Measurements from ENCODE around the gene CCDC110.
A peak's percentile ranks its signal among the peaks of the same experiment; 100 is the strongest.
"Not testable (repeated sequence)": the region's sequence is repeated elsewhere in the genome, so short reads cannot be mapped to it uniquely, and the experiment has no call there.

The CCDC110 gene

GRCh38 chr4:185471235-185472102 lies at the start of gene CCDC110:
Gene CCDC110, minus strand, starts transcription at chr4:185471733. Its CDS starts 50 bp downstream, at chr4:185471683.
- peak; percentile 86 to 89 (median 88) for DNase-seq

DNA sequence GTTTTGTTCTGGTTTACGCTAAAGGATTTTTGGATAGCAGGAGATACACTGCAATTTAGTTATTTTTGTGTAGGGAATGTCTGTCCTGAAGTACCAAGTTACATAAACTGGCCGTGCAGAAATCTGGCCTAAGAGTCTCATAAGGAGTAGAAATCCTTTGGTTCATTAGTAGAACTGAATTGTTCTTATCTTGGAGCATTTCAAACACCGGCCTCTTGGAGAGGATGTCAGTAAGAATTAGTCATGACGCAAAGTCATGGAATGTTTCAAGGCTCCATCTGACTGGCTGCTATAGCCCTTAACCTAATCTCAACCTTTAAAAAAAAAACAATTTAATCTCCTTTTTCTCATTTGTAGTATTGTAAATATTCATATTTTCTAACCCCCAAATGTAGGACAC lies 48.6 kb upstream of the CCDC110 start:
- no peak for DNase-seq

- DNase-seq: no peak
Observed at GRCh38 chr4:185518494-185518893, 47.0 kb upstream of the CCDC110 start.

DNA sequence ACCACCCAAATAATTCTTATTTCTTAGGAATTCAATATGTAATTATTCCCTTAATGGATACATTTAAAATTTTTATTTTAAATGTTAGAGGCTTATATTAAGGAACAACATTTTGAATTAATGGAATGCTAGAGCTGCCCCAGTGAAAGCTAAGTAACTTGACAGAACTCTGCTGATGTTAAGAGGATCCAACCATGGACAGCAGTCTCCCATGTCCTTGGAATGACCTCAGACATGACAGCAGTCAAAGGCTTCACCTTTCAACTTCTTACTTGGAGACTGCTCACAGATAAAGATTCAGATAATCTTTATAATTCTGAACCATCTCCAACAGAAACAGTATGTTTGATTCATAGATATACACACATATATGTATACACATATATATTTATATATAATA lies 46.5 kb upstream of the CCDC110 start:
- no peak for DNase-seq

GRCh38 chr4:185515248-185515647 lies 43.7 kb upstream of the CCDC110 start:
- no peak for DNase-seq

GRCh38 chr4:185514182-185514697 lies 42.7 kb upstream of the CCDC110 start:
- DNase-seq: no peak

DNA sequence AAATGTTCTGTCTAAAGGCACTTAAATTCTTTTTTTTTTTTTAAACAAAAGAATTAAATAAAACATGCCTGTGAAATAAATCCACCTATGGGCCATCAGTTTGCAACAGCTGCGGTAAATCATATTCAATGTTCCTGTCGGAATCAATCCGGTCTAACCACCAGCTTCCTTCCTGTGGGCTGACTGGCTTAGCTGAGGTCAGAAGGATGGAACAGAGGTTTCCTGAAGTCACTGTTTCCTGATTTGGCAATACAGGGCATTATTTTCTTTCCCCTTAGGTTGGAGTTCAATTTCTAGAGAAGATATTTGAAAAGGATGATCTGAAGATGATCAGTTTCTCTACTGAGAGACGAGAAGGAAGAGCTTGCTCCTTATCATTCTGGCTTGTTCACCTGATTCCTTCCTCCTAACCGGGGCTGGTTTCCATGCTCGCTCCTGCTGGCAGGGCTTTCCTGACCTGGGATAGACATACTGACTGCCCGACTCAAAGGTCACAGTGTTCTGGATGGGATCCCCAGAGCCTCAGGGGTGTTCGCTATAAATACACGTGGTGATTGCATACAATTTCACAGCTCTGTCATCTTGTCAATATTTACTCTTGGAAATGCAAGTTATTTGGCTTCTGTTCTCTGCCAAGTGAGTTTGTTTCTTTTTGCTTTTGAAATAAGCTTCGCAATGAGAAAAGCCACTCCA lies 42.1 kb upstream of the CCDC110 start:
- DNase-seq: no peak

- DNase-seq: no peak
Observed at GRCh38 chr4:185512516-185512915, 41.0 kb upstream of the CCDC110 start.

DNA sequence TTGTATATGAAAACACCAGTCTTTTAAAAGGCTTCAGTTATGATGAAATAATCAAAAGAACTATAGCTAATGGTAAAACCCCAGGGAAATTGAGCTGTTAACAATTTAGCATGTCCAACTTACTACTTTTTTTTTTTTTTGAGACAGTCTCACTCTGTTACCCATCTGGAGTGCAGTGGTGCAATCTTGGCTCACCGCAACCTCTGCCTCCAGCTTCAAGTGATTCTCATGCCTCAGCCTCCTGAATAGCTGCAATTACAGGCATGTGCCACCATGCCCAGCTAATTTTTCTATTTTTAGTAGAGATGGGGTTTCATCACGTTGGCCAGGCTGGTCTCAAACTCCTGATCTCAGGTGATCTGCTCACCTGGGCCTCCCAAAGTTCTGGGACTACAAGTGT lies 39.7 kb upstream of the CCDC110 start:
- DNase-seq: not testable (repeated sequence)

- DNase-seq: no peak
Observed at GRCh38 chr4:185510806-185511205, 39.3 kb upstream of the CCDC110 start.

GRCh38 chr4:185508181-185508580 lies 36.6 kb upstream of the CCDC110 start:
- DNase-seq: no peak

DNA sequence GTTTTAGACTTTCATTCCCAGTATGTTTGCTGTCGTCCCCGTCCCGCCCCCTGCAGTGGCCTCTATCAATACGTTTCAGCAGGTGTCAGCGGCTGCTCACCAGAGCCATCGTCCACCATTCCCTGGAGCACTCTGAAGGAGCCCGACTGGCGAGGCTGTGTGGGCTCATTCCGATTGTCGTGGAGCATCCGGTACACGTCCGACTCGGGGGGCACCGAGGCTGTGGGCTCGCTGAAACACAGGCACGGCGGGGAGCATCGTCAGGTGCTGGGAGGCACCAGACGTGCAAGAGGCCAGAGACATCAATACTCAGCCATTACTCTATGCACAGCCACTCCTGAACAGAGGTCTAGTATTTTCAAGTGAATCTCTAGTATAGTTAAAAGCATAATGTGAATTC lies 34.9 kb upstream of the CCDC110 start:
- no peak for DNase-seq

GRCh38 chr4:185504098-185505047 lies 32.8 kb upstream of the CCDC110 start:
- DNase-seq: no peak

DNA sequence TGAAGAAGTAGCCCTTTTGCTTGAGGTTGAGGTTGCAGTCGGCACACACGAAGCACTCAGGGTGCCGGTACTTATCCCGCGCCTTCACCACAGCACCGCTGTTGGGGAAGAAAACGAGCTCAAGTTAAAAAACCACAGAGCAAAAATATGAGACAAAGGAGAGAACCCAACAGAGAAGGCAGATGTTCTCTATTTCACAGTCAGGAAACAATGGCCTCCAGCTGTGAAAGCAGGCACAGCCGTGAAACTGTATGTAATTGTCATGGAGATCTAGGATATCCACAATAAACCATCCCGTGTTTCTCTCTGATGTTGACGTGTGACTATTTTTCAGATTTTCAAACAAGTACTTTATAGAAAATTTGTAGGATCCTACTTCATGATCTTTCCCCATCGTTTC lies 30.9 kb upstream of the CCDC110 start:
- no peak for DNase-seq

- DNase-seq: no peak
Observed at GRCh38 chr4:185500576-185500975, 29.0 kb upstream of the CCDC110 start.

DNA sequence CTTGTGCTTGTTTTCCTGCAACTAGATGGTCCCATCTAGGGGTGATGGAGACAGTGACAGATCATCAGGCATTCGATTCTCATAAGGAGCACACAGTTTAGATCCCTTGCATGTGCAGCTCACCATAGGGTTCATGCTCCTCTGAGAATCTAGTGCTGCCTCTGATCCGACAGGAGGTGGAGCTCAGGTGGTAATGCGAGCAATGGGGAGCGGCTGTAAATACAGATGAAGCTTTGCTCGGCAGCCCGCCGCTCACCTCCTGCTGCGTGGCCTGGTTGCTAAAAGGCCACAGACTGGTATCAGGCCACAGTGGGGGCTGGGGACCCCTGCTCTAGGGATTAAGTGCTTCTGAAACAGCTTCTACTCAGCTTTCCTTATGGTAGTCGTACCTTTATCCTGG lies 28.5 kb upstream of the CCDC110 start:
- no peak for DNase-seq

DNA sequence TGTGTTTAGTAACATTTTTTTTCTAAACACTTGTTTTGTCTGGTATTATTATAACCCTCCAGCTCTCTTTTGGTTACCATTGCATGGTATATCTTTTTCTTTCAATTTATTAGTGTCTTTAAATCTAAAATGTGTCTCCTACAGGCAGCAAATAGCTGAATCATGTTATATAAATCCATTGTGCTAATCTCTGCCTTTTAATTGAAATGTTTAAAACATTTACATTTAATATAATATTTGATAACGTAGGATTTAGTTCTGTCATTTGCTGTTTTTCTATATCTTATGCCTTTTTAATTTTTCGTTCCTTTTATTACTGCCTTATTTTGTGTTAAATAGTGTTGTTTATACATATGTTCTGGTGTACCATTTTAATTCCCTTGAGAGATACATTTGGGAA lies 17.1 kb upstream of the CCDC110 start:
- no peak for DNase-seq

GRCh38 chr4:185481401-185481800 lies 9.9 kb upstream of the CCDC110 start:
- no peak for DNase-seq

- DNase-seq: no peak
Observed at GRCh38 chr4:185480016-185480732, 8.6 kb upstream of the CCDC110 start.

GRCh38 chr4:185479507-185479971 lies 8.0 kb upstream of the CCDC110 start:
- DNase-seq: no peak

DNA sequence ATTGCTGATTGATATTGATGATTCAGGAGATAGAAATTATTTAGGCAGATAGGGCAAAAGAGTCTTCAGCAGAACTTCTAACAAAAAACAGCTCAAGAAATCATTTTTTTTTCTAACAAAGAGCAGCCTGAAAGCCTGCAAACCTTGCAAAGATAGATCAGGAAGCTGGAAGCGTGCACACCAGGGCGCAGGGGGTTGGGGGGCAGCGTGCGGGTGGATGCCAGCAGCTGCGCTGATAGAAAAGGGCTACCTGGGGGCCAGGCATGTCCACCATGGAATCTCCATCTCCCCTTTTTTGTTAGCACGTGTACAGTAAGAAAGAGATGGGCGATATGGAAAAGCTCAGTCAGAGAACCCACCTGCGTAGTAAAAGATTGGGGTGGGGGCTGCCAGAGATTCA lies 1.7 kb upstream of the CCDC110 start:
- DNase-seq: no peak

DNA sequence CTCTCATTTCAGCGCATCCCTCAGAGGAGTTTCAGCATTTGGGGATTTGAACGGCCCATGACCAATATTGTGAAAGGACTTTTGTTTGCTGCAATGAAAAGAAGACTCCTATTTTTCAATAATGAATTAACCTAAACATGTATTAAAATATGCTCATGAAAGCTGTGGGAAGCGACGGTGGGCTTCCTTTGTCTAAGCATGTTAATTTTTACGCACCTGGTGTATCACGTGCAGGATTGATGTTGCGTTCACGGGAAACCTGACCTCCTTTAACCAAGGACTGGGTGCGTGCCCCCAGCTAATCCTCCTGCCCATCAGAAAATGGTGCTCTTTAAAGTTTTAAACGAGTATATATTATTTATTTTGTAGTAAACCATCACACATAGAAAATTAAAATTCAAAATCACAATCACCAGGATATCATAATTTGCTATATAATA lies 590 bp upstream of the CCDC110 start:
- DNase-seq: no peak

Data from activated CD4-positive, CD25-positive, alpha-beta regulatory T cell (primary cell).